ENCODE results near the gene CTNNA2.

GRCh38 chr2:79686884-79687283 is 174.0 kb downstream of the CTNNA2 start:
- TF ChIP-seq, protein P1, sequence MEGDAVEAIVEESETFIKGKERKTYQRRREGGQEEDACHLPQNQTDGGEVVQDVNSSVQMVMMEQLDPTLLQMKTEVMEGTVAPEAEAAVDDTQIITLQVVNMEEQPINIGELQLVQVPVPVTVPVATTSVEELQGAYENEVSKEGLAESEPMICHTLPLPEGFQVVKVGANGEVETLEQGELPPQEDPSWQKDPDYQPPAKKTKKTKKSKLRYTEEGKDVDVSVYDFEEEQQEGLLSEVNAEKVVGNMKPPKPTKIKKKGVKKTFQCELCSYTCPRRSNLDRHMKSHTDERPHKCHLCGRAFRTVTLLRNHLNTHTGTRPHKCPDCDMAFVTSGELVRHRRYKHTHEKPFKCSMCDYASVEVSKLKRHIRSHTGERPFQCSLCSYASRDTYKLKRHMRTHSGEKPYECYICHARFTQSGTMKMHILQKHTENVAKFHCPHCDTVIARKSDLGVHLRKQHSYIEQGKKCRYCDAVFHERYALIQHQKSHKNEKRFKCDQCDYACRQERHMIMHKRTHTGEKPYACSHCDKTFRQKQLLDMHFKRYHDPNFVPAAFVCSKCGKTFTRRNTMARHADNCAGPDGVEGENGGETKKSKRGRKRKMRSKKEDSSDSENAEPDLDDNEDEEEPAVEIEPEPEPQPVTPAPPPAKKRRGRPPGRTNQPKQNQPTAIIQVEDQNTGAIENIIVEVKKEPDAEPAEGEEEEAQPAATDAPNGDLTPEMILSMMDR (IDR thresholded peaks at IDR 0.05) = no peak
- no peak for TF ChIP-seq POLR2A (IDR thresholded peaks at IDR 0.05)
